Measurements from ENCODE around the gene CDK5. TPM values are rescaled to one million over a fixed set of nuclear protein-coding genes. Genes with fewer than 3 reads are reported as not detected.

Gene CDK5
- total RNA-seq, 1 experiment from 2014 or later, result 21.1 TPM

DNA sequence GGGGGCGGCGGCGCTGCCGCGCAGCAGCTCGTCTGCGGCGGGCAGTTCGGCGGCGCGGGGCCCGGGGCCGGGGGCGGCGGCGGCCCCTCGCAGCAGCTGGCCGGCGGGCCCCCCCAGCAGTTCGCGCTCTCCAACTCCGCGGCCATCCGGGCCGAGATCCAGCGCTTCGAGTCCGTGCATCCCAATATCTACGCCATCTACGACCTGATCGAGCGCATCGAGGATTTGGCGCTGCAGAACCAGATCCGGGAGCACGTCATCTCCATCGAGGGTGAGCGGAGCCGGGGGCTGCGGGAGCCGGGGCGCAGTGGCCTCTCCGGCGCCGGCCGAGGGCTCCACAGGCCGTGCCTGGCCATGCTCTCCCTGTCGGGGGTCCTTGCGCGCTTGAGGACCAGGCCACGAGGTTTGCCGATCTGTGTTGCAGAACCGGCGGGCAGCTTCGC, 29.1 kb upstream of the CDK5 start:
- peak; percentile 55 for DNase-seq (ENCODE audit: low spot score)
- Histone ChIP-seq H3K27me3 (replicated peaks; ENCODE audit: insufficient read depth, low read depth, low read length, poor library complexity) (no peaks in the 10 kb centered on the region), H3K4me3 (ENCODE audit: low read depth, low read length, poor library complexity, severe bottlenecking) (peak overlapping the region; percentile 95), H3K9me3 (ENCODE audit: low read depth, low read length, poor library complexity, severe bottlenecking) (no peaks in the 10 kb centered on the region), H3K27ac (ENCODE audit: low read depth, low read length, poor library complexity, severe bottlenecking) (peak overlapping the region; percentile 92), H3K4me1 (ENCODE audit: insufficient read depth, low read length, poor library complexity, severe bottlenecking) (peaks cover 35% of the 10 kb centered on the region), H3K36me3 (ENCODE audit: insufficient read depth, low read length, poor library complexity, severe bottlenecking) (peaks cover 13% of the 10 kb centered on the region)
- no peak for TF ChIP-seq CTCF (conservative IDR thresholded peaks at IDR 0.05; ENCODE audit: low read depth, low read length)
- TF ChIP-seq EZH2 (IDR thresholded peaks at IDR 0.05; ENCODE audit: borderline replicate concordance, low read depth, low read length, poor library complexity, severe bottlenecking), result no peak
- CTCF ChIA-PET, result no interaction called here
- POLR2A ChIA-PET (ENCODE audit: low non-redundant PET), result no interaction called here
- intact Hi-C loops (cut with micrococcal nuclease; ENCODE audit: unreplicated experiment), result no loop called here
- no TSS peak for BruUV-seq (replicated peaks)

DNA sequence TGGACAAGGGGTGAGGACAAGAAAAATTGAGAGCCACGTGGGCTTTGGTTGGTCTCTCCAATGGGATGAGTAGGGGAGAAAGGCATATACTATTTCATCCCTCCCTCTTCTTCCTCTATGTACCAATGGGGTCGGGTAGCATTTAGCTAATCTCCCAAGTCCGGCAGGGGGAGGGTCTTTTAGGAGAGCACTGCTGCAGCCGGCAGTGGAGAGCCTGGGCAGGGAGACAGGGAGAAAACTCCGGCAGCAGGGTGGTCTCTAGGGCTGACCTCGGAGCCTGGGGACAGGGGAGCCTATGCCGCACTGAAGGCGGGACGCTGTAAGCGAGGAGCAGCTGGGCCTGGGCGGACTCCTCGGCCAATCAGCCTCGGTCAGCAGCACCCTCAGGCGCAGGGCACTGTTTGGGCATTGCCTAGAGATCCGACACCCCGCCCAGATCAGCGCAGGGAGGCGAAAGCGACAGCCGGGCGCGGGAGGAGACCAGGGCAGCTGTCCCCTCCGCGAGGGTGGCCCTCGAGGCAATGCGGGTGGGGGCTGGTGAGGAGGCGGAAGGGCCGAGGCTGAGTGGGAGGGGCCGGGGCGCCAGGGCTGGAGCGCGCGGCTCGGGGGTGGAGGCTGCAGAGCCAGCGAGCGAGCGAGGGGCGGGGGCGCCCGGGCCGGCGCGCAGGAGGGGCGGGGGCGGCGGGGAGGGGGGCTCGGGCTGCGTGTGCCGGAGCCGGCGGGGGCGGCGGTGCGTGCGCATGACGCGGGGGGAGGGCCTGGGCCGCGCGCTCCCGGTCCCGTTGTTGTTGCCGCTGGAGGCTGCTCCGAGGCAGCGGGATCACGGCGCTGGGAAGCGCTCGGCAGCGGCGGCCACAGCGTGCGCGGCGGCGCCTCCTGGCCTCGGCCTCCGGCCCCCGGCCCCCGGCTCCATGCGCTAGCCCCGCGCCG, 28.3 kb upstream of the CDK5 start, which contains the start of gene AGAP3:
Gene AGAP3, plus strand, starts transcription at position 785 of the 930 bp plus-strand sequence. CDS start 267 bp downstream, outside the sequence.
- BruUV-seq (replicated peaks), result no TSS peak
- CTCF ChIA-PET, result interaction anchor here (0.7 kb wide), 1 partner anchor 158 kb away, joined by 4 read pairs; no protein-coding TSS in a partner anchor
- TF ChIP-seq CTCF (conservative IDR thresholded peaks at IDR 0.05; ENCODE audit: low read depth, low read length) (no peak), EZH2 (IDR thresholded peaks at IDR 0.05; ENCODE audit: borderline replicate concordance, low read depth, low read length, poor library complexity, severe bottlenecking) (no peak)
- POLR2A ChIA-PET (ENCODE audit: low non-redundant PET), result no interaction called here
- peak within 1 kb of the TSS; percentile 92 for H3K27ac ChIP-seq (ENCODE audit: low read depth, low read length, poor library complexity, severe bottlenecking)
- no peaks in the 10 kb centered on the region for H3K27me3 ChIP-seq (replicated peaks; ENCODE audit: insufficient read depth, low read depth, low read length, poor library complexity)
- H3K4me3 ChIP-seq (ENCODE audit: low read depth, low read length, poor library complexity, severe bottlenecking), result peak within 1 kb of the TSS; percentile 95
- DNase-seq (ENCODE audit: low spot score), result peak; percentile 81
- peaks cover 44% of the 10 kb centered on the region for H3K4me1 ChIP-seq (ENCODE audit: insufficient read depth, low read length, poor library complexity, severe bottlenecking)
- H3K9me3 ChIP-seq (ENCODE audit: low read depth, low read length, poor library complexity, severe bottlenecking), result no peaks in the 10 kb centered on the region
- intact Hi-C loops (cut with micrococcal nuclease; ENCODE audit: unreplicated experiment), result no loop called here
- peaks cover 13% of the 10 kb centered on the region for H3K36me3 ChIP-seq (ENCODE audit: insufficient read depth, low read length, poor library complexity, severe bottlenecking)

- peaks cover 44% of the 10 kb centered on the region for H3K4me1 ChIP-seq (ENCODE audit: insufficient read depth, low read length, poor library complexity, severe bottlenecking)
- H3K9me3 ChIP-seq (ENCODE audit: low read depth, low read length, poor library complexity, severe bottlenecking), result no peaks in the 10 kb centered on the region
- peaks cover 13% of the 10 kb centered on the region for H3K36me3 ChIP-seq (ENCODE audit: insufficient read depth, low read length, poor library complexity, severe bottlenecking)
- TF ChIP-seq CTCF (conservative IDR thresholded peaks at IDR 0.05; ENCODE audit: low read depth, low read length), result no peak
- TF ChIP-seq EZH2 (IDR thresholded peaks at IDR 0.05; ENCODE audit: borderline replicate concordance, low read depth, low read length, poor library complexity, severe bottlenecking), result no peak
- no peak overlapping the region for H3K27ac ChIP-seq (ENCODE audit: low read depth, low read length, poor library complexity, severe bottlenecking)
- CTCF ChIA-PET, result interaction anchor here (0.7 kb wide), 2 partner anchors 29 to 159 kb away, joined by 4 to 6 read pairs; no protein-coding TSS in a partner anchor
- no peak for DNase-seq (ENCODE audit: low spot score)
- peak overlapping the region; percentile 95 for H3K4me3 ChIP-seq (ENCODE audit: low read depth, low read length, poor library complexity, severe bottlenecking)
- no peaks in the 10 kb centered on the region for H3K27me3 ChIP-seq (replicated peaks; ENCODE audit: insufficient read depth, low read depth, low read length, poor library complexity)
- POLR2A ChIA-PET (ENCODE audit: low non-redundant PET), result no interaction called here
- intact Hi-C loops (cut with micrococcal nuclease; ENCODE audit: unreplicated experiment), result no loop called here
- no TSS peak for BruUV-seq (replicated peaks)
Observed at GRCh38 chr7:151085329-151085690, 27.6 kb upstream of the CDK5 start.
